NCI-H1092 (cell line): ENCODE data around the gene TMEFF2.

Source experiments
- DNase-seq: peaks from one replicate; lab custom pipeline; 2025; lab: John Stamatoyannopoulos, UW

The TMEFF2 gene

GRCh38 chr2:191965733-191966132, 229.0 kb downstream of the TMEFF2 start:
- DNase-seq = no peak

DNA sequence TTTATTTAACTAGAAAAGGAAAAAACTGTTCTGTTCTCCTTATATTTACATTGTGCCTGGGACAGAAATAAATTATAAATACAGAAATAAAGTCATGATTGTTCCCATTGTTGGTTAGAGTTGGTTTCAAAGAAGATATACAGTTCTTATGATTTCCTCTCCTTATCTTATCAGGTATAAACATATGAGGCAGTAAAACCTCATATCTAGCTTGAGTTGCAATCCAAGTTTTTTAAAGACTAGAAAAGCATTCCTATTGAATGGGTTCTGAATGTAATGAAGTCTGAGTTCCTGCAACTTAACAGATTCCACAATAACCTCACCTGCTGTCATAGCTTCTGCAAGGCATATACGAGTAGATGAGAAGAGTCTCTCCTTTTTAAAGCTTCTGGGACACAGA, 233.2 kb downstream of the TMEFF2 start:
- DNase-seq = no peak

- DNase-seq = peak; percentile 68
Measured at GRCh38 chr2:191959209-191959608, 235.5 kb downstream of the TMEFF2 start.

GRCh38 chr2:191957996-191958860, 236.5 kb downstream of the TMEFF2 start:
- no peak for DNase-seq

- DNase-seq = no peak
Measured at GRCh38 chr2:191954451-191954850, 240.3 kb downstream of the TMEFF2 start.

GRCh38 chr2:191952515-191953270, 242.0 kb downstream of the TMEFF2 start:
- DNase-seq = no peak

GRCh38 chr2:191951832-191952231, 242.9 kb downstream of the TMEFF2 start:
- no peak for DNase-seq

DNA sequence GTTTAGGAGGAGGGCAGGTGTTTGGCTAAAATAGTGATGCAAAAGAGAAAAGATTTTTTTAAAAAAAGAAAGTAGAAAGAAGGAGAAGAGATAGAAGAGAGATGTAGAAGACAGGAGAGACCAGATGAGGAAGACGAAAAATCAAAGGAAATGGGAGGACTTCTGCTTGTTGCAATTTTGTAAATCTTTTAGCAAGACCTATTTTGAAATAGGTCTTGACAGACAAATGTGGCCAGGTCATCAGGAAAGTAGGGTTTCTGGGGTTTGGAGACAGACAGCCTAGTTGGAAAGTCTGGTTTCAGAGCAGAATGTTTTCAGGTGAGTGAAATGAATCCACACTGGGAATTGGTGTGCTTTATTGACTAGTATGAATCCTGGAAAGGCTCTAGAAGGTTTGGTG, 243.4 kb downstream of the TMEFF2 start:
- no peak for DNase-seq

- no peak for DNase-seq
Measured at GRCh38 chr2:191950132-191950874, 244.4 kb downstream of the TMEFF2 start.

GRCh38 chr2:191947235-191947634, 247.5 kb downstream of the TMEFF2 start:
- no peak for DNase-seq

DNA sequence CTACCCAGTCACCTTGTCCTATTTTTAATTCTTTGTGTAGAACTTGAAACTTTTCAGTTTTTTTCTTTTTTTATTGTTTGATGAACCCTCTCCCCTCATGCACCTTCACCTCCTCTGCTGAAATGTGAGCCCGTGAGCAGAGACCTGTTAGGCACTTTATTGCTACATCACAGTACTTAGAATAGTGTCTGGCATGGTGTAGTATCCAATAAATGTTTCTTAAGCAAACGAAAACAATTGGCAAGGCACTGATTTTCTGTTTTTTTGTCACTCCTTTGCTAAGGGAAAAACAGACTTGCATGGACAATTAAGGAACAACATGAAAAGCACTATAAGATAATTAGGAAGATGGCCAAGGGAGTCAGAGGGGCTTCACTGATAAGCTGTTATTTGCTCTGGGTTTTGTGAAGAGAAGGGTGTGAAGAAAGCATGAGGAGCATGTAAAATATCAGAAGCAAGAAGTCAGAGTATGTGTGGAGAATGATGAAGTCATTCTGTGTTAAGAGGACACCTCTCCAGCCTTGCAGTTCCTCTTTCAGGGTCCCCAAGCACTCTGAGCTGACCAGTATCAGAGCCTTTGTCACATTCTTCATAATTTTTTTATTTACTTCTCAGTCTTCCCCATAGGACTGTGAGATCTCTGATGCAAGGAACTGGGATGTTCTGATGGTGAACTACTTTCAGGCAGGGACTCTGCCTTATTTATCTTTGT, 248.1 kb downstream of the TMEFF2 start:
- no peak for DNase-seq

DNA sequence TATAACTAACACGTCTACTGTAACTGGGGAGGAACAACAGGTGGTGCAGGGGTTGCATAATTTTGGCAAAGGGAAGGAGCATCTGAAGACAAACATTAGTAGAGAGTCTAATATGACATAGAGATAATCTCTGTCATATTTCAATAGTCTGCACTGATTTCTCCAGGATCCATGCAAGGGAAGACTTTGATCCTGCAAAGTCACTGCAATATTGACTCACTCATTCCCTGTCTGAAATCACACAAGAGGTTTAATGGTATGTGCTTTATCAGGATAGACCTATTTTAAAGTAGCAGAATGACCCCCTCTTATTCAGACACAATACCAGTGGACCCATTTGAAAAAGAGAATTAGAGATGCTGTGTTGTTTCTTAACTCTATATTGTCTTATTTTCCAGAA, 249.1 kb downstream of the TMEFF2 start:
- DNase-seq = no peak

DNA sequence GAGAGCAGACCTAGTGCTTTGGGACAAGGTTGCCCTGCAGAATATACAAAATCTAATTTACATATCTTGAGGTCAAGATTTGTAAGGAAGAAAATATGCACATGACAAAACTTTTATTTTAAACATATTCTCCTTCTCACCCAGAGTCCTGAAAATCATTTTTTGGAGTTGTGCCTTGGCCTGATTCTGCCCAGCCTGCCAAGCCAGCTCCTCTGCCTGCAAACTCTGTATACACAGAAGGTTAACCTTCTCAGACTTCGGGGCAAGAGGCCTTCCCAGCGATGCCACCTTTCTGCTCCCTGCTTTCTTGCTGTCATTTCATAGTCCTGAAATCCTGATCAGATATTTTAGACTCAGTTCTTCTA, 252.0 kb downstream of the TMEFF2 start:
- no peak for DNase-seq

GRCh38 chr2:191942090-191942738, 252.5 kb downstream of the TMEFF2 start:
- DNase-seq = no peak

- DNase-seq = no peak
Measured at GRCh38 chr2:191941376-191941929, 253.3 kb downstream of the TMEFF2 start.

GRCh38 chr2:191938779-191939178, 256.0 kb downstream of the TMEFF2 start:
- DNase-seq = no peak

DNA sequence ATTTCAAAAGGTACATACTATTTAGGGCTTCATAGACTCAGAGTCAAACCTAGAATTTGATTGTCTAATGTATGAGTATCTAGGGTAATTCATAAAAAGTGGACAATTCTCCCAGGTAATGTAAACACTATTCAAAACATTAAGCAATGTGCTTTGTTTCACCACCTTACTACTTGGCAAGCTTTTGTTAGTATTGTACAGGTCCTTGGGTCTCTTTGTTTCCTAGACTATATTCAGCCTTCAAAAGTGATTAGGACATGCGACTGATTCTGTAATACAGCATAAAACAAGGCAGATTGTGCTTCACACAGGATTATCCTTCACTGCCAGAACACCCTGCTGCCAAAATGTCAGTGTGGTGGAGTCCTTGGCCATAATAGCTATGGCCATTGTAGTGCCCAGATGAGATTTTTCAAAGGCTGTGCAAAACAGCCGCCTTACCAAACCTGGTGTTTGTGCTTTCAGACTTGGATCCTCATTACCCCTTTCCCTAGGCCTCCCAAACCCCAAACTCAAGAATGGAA, 257.8 kb downstream of the TMEFF2 start:
- DNase-seq = no peak

- DNase-seq = peak; percentile 36
Measured at GRCh38 chr2:191935247-191935646, 259.5 kb downstream of the TMEFF2 start.

DNA sequence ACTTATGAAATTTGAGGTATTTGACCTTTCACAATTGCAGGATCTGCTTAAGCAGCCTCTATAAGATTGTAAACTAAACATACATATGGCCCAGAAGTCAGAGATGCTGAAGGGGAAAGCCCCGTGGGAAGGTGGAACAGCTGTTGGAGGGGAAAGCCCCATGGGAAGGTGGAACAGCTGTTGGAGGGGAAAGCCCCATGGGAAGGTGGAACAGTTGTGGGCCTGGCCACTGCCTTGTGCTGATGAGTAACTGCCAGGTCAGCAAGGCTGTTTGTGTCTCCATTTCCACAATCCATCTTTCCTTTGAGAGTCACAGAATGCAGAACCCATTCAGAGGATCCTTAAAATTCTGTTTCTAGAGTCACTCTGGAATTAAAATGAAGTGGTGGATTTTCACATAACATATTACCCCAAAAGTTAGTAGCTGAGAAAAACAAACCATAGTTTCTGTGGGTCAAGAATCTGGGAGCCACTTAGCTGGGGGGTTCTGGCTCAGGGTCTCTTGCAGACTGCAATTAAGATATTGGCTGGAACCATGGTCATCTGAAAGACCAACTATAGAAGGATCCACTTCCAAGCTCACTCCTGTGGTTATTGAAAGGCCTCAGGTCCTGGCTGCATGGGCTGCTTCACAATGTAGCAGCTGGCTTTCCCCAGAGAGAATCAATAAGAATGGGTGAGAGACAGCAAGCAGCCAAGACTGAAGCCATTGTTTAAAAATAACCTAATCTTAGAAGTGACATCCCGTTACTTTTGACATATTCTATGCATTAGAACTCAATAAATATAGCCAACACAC, 261.2 kb downstream of the TMEFF2 start:
- DNase-seq = no peak

DNA sequence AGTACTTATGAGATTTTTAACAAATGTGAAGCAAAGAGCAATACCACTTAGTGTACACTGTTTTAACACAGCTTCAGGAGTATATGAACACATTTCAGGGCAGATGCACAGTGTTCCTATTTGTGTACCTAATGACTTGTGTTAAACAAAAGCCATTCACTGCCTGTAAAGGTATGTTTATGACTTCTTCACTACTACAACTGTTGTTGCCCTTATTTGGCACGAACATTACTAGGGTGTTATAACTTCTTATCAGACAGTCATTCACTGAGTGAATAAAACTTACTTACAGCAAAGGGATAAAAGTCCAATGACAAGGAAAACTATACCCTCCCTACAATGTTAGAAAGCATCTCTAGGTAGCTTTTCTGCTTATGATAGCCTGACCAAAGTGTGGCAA, 262.4 kb downstream of the TMEFF2 start:
- no peak for DNase-seq
